KOPT-K1 (cell line): ENCODE measurements around the gene DPEP1.
"Not testable (repeated sequence)": the region's sequence is repeated elsewhere in the genome, so short reads cannot be mapped to it uniquely, and the experiment has no call there.

Experiments used
- H3K27ac ChIP-seq: fragments of 200-600 bp; sonication (generic); 2 replicates; pipeline ENCODE4 v1.5.1; 2016; ENCODE audit warnings: antibody characterized with exemption, mild to moderate bottlenecking, low read depth, low read length; ENCODE audit not compliant: poor library complexity, severe bottlenecking
- H3K36me3 ChIP-seq: fragments of 200-600 bp; sonication (generic); 2 replicates; pipeline ENCODE4 v1.5.1; 2017; ENCODE audit warnings: antibody characterized with exemption, mild to moderate bottlenecking, low read length, moderate library complexity; ENCODE audit not compliant: insufficient read depth
- H3K9me3 ChIP-seq: fragments of 200-600 bp; sonication (generic); 2 replicates; pipeline ENCODE4 v1.5.1; 2017; ENCODE audit warnings: antibody characterized with exemption, low read length, mild to moderate bottlenecking; ENCODE audit not compliant: insufficient read depth, poor library complexity, severe bottlenecking

DPEP1 gene

DNA sequence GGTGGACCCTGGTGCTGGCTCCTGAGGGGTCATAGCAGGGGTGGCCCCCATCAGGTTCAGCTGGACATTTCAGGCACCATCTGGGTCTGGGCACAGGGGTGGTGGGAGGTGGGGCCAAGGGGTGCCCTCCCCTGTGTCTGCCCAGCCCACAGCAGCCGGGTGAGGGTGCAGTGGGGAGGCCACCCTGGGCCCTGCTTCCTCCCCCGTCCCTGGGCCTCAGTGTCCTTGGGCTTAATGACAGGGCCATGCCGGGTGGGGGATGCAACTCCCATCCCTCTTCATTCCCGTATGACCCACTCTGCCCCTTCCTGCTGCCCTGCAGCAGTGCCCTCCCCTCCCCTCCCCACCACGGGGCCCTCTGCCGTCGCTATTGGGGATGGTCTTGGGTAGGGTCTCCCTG lies 27.2 kb upstream of the DPEP1 start:
- Histone ChIP-seq H3K9me3 (peaks cover 6% of the 10 kb centered on the region), H3K36me3 (peaks cover 5% of the 10 kb centered on the region; the same call in 1 of the 2 replicates), H3K27ac (no peak overlapping the region)

DNA sequence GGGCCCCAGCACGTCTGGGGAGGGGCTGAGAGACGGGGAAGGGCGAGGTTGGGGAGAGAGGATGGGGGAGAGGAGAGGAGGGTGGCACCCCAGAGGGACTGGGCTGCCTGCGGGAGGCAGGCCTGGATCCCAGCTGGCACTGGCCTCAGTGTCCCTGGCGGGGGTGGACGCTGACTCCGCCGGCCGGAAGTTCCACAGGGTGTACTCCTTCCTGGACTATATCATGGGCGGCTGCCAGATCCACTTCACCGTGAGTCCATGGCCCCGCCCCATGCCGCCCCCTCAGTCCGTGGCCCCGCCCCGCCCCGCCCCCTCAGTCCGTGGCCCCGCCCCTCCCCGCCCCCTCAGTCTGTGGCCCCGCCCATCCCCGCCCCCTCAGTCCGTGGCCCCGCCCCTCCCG lies 26.6 kb upstream of the DPEP1 start:
- no peak overlapping the region for H3K27ac ChIP-seq
- peaks cover 5% of the 10 kb centered on the region; the same call in 1 of the 2 replicates for H3K36me3 ChIP-seq
- H3K9me3 ChIP-seq, result peaks cover 6% of the 10 kb centered on the region

DNA sequence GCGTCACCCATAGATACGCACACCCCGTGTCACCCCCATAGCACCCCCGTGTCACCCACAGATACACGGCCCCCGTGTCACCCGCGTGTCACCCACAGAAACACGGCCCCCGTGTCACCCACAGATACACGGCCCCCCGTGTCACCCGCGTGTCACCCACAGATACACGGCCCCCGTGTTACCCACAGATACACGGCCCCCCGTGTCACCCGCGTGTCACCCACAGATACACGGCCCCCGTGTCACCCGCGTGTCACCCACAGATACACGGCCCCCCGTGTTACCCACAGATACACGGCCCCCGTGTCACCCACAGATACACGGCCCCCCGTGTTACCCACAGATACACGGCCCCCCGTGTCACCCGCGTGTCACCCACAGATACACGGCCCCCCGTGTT lies 25.8 kb upstream of the DPEP1 start:
- not testable (repeated sequence) for H3K27ac ChIP-seq, H3K9me3 ChIP-seq, H3K36me3 ChIP-seq

DNA sequence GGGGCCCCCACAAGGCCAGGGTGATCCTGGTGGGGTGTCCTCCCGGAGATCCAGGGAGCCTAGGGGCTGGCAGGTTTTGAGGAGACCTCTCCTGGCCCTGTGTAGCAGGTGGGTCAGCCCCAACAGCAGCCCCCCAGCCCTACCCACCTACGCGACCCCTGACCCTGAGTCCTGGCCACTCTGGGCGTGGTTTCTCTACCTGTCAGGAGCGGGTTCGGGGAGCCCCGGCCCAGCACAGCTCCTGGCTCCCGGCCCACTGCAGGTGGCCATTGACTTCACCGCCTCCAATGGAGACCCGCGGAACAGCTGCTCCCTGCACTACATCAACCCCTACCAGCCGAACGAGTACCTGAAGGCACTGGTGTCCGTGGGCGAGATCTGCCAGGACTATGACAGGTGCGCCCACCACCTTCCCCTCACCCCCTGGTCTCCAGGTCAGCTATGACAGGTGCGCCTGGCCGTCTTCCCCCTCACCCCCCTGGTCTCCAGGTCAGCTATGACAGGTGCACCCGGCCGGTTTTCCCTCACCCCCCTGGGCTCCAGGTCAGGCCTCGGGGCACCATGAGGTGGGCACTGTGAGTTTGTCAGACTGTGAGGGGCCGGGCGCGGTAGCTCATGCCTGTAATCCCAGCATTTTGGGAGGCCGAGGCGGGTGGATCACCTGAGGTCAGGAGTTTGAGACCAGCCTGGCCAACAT lies 24.9 kb upstream of the DPEP1 start:
- no peak overlapping the region for H3K27ac ChIP-seq
- H3K36me3 ChIP-seq, result peaks cover 5% of the 10 kb centered on the region; the same call in 1 of the 2 replicates
- H3K9me3 ChIP-seq, result peaks cover 6% of the 10 kb centered on the region

DNA sequence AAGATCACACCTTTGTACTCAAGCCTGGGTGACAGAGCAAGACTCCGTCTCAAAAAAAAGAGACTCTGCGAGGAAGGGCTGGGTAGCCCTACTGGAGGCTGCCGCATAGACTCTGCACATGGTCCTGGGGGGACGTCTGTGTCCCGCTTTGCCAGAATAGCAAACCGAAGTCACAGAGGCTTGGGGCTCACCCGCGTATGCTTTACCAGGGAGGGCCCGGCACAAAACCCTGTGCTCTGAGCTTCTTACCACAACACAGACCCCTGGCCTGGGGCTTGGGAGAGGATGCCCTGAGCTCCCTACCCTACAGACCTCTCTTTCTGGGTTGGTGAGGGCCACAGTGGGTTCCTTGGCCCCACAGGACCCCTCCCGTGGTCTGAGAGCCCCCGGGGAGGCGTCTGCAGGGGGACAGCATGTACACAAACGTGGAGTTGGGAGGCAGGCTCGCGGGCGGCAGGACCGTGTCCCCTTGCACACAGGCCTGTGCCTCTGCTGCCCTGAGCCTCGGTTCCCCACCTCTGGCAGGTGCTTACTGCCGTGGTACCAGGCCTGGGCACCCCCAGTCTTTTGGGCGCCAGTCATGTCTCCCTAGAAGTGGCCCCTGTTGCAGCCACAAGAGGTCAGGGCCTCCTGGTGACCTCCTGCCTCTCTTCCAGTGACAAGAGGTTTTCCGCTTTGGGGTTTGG lies 24.1 kb upstream of the DPEP1 start:
- peaks cover 5% of the 10 kb centered on the region; the same call in 1 of the 2 replicates for H3K36me3 ChIP-seq
- H3K27ac ChIP-seq, result no peak overlapping the region
- H3K9me3 ChIP-seq, result peaks cover 6% of the 10 kb centered on the region

DNA sequence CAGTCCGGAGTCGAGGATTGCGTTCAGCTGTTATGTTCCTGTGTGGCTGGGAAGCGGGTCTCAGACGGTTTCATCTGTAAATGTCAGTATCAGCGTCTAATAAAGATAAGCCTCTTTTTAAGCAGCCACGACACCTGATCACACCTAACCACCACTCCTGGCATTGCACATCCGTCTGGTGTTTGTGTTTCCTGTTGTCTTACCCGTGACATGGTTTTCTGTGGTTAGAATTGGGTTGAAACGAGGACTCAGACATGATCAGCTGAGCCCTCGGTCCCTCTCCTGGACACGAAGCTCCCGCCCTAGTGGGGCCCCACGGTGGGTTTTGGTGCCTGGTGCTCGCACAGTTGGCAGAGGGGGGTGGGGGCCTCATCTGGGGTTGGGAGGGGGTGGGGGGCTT lies 19.6 kb upstream of the DPEP1 start:
- peaks cover 13% of the 10 kb centered on the region; the same call in 1 of the 2 replicates for H3K36me3 ChIP-seq
- peak overlapping the region; percentile 79 for H3K27ac ChIP-seq
- no peaks in the 10 kb centered on the region for H3K9me3 ChIP-seq

DNA sequence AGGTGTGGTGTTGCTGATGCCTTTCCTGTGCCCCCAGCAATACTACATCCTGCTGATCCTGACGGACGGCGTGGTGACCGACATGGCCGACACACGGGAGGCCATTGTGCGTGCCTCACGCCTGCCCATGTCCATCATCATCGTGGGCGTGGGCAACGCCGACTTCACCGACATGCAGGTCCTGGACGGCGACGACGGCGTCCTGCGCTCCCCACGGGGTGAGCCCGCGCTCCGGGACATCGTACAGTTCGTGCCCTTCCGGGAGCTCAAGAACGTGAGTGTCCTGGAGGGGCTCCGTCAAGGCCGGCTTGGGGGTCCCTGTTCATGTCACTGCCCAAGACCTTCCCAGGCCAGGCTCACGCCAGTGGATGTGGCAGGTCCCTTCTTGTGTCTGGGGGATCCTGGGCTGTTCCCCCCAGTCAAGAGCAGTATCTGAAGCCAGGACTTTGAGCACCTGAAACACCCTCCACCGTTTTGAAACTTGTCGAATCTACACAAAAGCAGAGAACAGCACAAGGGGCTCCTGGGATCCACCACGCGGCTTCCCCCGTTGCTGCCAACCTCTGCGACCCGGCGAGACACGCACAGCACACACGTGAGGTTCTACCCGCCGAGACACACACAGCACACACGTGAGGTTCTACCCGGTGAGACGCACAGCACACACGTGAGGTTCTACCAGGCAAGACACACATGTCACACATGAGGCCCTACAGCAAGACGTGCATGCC lies 17.9 kb upstream of the DPEP1 start:
- Histone ChIP-seq H3K27ac (peak overlapping the region; percentile 79), H3K9me3 (no peaks in the 10 kb centered on the region), H3K36me3 (peaks cover 13% of the 10 kb centered on the region; the same call in 1 of the 2 replicates)

DNA sequence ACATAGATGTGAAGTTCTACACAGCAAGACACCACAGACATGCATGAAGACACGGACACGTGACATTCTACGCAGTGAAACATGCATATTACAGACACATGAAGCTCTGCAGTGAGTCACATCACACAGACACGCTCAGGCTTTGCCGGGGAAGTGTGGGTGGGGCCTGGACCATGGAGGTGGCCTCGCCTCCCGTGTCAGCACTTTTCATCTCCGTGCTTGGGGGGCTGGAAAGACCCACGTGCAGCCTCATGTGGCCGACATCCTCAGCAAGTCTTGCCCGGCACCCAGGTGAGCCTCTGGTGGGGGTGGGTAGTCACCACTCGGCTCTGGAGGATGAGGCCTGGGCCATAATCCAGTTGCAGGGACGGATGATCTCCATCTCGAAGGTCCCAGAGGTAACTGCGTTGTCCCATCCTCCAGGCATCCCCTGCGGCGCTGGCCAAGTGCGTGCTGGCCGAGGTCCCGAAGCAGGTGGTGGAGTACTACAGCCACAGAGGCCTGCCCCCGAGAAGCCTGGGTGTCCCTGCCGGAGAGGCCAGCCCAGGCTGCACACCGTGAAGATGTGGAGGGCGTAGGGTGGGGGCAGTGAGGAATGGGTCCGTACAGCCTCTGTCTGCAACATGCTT lies 17.3 kb upstream of the DPEP1 start:
- H3K27ac ChIP-seq, result peak overlapping the region; percentile 79
- H3K9me3 ChIP-seq, result no peaks in the 10 kb centered on the region
- H3K36me3 ChIP-seq, result peaks cover 13% of the 10 kb centered on the region; the same call in 1 of the 2 replicates

DNA sequence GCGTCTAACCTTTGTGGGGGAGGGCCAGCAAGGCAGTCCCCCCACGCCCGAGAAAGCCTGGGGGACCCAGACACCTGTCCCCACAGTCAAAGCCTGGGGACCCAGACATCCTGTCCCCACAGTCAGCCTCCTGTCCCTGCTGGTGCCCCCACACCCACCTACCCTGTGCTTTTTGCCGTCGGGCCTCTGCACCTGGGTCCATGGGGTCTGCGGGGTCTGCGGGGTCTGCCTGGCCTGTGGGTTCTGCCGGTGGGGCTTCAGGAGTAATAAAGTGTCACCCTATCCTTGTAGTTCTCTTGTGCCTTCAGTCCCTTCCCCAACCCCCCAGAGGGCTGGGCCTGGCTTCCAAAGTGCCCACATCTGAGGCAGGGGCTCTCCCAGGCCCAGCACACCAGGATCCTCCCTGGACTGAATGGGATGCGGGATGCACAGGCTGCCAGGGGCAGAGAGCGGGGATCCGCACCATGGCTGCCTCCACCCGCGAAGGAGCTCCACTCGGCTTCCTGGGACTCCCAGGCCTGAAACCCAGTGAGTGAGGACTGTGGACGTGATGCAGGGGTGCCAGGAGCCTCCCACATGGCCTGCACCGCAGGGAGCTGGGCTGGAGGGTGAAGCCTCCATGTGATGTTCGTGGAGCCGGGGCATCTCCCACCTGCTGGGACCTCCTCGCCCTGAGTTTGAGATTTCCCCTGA lies 16.3 kb upstream of the DPEP1 start:
- Histone ChIP-seq H3K36me3 (peaks cover 13% of the 10 kb centered on the region; the same call in 1 of the 2 replicates), H3K9me3 (no peaks in the 10 kb centered on the region), H3K27ac (peak overlapping the region; percentile 79)

DNA sequence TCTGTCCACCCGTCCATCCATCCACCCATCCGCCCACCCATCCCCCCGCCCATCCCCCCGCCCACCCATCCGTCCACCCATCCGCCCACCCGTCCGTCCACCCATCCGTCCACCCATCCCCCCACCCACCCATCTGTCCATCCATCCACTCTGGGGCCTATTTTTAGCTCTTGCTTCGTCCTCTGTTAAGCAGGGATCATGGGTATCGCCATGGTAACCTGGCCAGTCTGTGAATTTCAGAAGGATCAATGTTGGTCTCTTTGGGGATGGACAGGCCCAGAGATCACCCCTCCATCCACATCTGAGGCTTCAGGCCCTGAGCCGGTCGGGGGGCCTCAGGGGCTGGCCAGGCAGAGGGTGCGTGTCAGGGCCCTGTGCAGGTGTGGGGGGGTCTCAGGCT lies 15.2 kb upstream of the DPEP1 start:
- Histone ChIP-seq H3K27ac (no peak overlapping the region), H3K9me3 (no peaks in the 10 kb centered on the region), H3K36me3 (peaks cover 13% of the 10 kb centered on the region; the same call in 1 of the 2 replicates)

DNA sequence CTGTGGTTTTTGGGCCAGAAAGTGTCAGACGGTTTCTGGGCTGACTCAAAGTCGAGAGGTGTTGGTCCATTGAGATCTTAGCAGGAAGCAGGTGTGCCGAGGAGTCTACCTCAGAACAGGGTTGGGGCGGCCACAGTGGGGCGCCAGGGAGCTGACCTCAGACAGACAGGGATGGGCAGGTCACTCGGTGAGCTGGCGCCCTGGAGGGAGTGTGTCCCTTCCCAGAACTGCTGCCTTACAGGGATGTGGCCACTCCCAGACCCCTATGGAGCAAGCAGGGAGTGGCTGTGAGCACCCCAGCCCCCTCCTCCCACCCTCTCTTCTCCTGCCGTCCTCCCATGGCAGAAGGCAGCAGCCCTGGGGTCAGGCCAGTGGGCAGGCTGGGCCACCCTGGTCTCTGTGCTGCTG lies 14.0 kb upstream of the DPEP1 start:
- no peaks in the 10 kb centered on the region for H3K9me3 ChIP-seq
- peaks cover 13% of the 10 kb centered on the region; the same call in 1 of the 2 replicates for H3K36me3 ChIP-seq
- H3K27ac ChIP-seq, result peak overlapping the region; percentile 39

DNA sequence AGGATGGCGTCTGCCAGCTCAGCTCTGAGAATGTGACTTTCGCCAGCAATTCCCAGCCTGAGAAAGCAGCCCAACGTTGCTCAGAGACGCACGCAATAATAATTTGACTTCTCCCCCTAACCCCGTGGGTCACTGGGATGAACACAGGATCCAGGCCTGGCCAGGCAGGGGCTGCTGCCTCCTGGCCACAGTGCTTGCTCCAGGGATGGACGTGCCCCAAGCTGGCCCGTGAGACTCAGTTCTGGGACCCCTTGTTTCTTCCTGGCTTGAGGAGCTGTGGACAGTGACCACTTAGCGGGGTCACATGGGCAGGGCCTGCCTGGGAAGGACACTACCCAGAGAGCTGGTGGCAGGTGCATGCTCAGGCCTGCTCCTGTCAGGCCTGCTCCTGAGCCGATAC lies 13.5 kb upstream of the DPEP1 start:
- Histone ChIP-seq H3K27ac (peak overlapping the region; percentile 39), H3K9me3 (no peaks in the 10 kb centered on the region), H3K36me3 (peaks cover 13% of the 10 kb centered on the region; the same call in 1 of the 2 replicates)

DNA sequence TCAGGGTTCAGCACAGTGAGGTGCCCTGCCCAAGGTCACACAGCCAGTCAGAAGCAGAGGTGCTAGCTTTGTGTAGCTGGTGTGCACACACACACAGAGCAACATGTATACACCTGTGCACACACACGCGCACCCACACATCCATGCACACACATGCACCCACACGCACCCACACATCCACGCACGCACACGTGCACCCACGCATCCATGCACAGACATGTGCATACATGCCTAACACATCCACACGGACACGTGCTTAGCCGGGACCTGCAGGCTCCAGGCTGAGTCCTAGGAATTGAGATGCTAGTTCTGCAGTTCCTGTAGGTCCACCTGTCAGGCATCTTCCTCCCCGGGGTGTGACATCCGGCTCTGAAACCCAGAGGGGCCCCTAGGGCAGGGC lies 13.0 kb upstream of the DPEP1 start:
- H3K27ac ChIP-seq, result peak overlapping the region; percentile 39
- H3K9me3 ChIP-seq, result no peaks in the 10 kb centered on the region
- H3K36me3 ChIP-seq, result peaks cover 8% of the 10 kb centered on the region; the same call in 1 of the 2 replicates

DNA sequence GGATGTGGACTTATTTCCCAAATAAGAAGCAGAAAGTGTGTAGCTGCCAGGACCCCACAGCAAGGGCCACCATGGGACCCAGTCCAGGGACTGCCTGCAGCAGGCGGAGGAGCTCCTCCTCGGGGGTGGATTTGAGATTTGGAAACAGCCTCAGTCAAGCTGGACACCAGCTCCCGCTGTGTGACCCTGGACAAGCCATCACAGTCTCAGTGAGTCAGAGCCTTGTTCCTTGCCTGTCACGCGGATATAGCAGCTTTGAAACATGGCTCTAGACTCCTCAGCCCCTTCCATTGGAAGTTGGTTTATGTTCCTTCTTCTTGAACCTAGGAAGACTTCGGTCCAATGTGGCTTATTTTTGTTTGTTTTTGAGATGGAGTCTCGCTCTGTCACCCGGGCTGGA lies 12.5 kb upstream of the DPEP1 start:
- H3K36me3 ChIP-seq, result peaks cover 3% of the 10 kb centered on the region; the same call in 1 of the 2 replicates
- H3K9me3 ChIP-seq, result no peaks in the 10 kb centered on the region
- no peak overlapping the region for H3K27ac ChIP-seq
